Loucy (cell line): ENCODE results near the gene SUN2.

Experiments used
- EZH2phosphoT487 ChIP-seq: fragments of 200-600 bp; IDR thresholded peaks from 2 replicates; pipeline ENCODE4 v1.6.1; 2018; ENCODE audit warnings: antibody characterized with exemption, mild to moderate bottlenecking, moderate library complexity, borderline replicate concordance
- TF ChIP-seq, protein P1 (sequence below): fragments of 200-600 bp; sonication (generic); conservative IDR thresholded peaks from 2 replicates; pipeline ENCODE4 v1.5.1; 2014; ENCODE audit warnings: mild to moderate bottlenecking, antibody characterized with exemption, low read length

- TF ChIP-seq, protein P1, sequence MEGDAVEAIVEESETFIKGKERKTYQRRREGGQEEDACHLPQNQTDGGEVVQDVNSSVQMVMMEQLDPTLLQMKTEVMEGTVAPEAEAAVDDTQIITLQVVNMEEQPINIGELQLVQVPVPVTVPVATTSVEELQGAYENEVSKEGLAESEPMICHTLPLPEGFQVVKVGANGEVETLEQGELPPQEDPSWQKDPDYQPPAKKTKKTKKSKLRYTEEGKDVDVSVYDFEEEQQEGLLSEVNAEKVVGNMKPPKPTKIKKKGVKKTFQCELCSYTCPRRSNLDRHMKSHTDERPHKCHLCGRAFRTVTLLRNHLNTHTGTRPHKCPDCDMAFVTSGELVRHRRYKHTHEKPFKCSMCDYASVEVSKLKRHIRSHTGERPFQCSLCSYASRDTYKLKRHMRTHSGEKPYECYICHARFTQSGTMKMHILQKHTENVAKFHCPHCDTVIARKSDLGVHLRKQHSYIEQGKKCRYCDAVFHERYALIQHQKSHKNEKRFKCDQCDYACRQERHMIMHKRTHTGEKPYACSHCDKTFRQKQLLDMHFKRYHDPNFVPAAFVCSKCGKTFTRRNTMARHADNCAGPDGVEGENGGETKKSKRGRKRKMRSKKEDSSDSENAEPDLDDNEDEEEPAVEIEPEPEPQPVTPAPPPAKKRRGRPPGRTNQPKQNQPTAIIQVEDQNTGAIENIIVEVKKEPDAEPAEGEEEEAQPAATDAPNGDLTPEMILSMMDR = no peak
- TF ChIP-seq EZH2phosphoT487 = no peak
Observed at GRCh38 chr22:38784035-38784434, 28.2 kb upstream of the SUN2 start.
